HepG2 (cell line): Measurements from ENCODE around the gene PMPCB. TPM values are rescaled to one million over a fixed set of nuclear protein-coding genes. Genes with fewer than 3 reads are reported as not detected.

Experiments
- CSRNP1 ChIP-seq: sonication (generic); formaldehyde crosslinking; IDR thresholded peaks from 2 replicates; pipeline ENCODE4 v1.8.1; 2023; ENCODE audit warnings: mild to moderate bottlenecking, missing genetic modification reagents
- E2F1 ChIP-seq: sonication (generic); formaldehyde crosslinking; IDR thresholded peaks from 2 replicates; pipeline ENCODE4 v1.5.0; 2020; ENCODE audit warnings: missing genetic modification reagents
- GMEB1 ChIP-seq: sonication (generic); formaldehyde crosslinking; IDR thresholded peaks from 2 replicates; pipeline ENCODE4 v1.5.1; 2020; ENCODE audit warnings: missing genetic modification reagents, mild to moderate bottlenecking, borderline replicate concordance
- HOXA9 ChIP-seq: sonication (generic); formaldehyde crosslinking; IDR thresholded peaks from 2 replicates; pipeline ENCODE4 v1.8.1; 2022; ENCODE audit warnings: missing genetic modification reagents, mild to moderate bottlenecking, moderate library complexity, borderline replicate concordance
- MEIS2 ChIP-seq: sonication (generic); formaldehyde crosslinking; IDR thresholded peaks from 2 replicates; pipeline ENCODE4 v1.9.0; 2021; ENCODE audit warnings: mild to moderate bottlenecking, missing genetic modification reagents
- MLLT10 ChIP-seq: sonication (generic); formaldehyde crosslinking; IDR thresholded peaks from 2 replicates; pipeline ENCODE4 v1.4.0; 2020; ENCODE audit warnings: missing genetic modification reagents
- MYC ChIP-seq: sonication (generic); formaldehyde crosslinking; IDR thresholded peaks from 2 replicates; pipeline ENCODE4 v1.9.0; 2021; ENCODE audit warnings: missing genetic modification reagents, borderline replicate concordance
- NFIC ChIP-seq: IDR thresholded peaks from 2 replicates; pipeline ENCODE4 v1.6.1; 2012; ENCODE audit warnings: mild to moderate bottlenecking, low read length, inconsistent platforms
- NR2C2 ChIP-seq: sonication (generic); formaldehyde crosslinking; IDR thresholded peaks from 2 replicates; pipeline ENCODE4 v1.4.0; 2020; ENCODE audit warnings: missing genetic modification reagents, mild to moderate bottlenecking, moderate library complexity, borderline replicate concordance
- ZNF274 ChIP-seq: sonication (generic); formaldehyde crosslinking; IDR thresholded peaks from 2 replicates; pipeline ENCODE4 v1.5.1; 2020; ENCODE audit warnings: mild to moderate bottlenecking, missing genetic modification reagents
- ZNF275 ChIP-seq: sonication (generic); formaldehyde crosslinking; IDR thresholded peaks from 2 replicates; pipeline ENCODE4 v1.8.0; 2022; ENCODE audit warnings: missing genetic modification reagents, mild to moderate bottlenecking, inconsistent platforms, borderline replicate concordance
- ZNF549 ChIP-seq: sonication (generic); formaldehyde crosslinking; IDR thresholded peaks from 2 replicates; pipeline ENCODE4 v1.5.0; 2020; ENCODE audit warnings: missing genetic modification reagents
- ZNF562 ChIP-seq: sonication (generic); formaldehyde crosslinking; IDR thresholded peaks from 2 replicates; pipeline ENCODE4 v1.8.0; 2022; ENCODE audit warnings: missing genetic modification reagents, borderline replicate concordance
- ZNF850 ChIP-seq: sonication (generic); formaldehyde crosslinking; conservative IDR thresholded peaks from 2 replicates; pipeline ENCODE4 v1.9.0; 2021; ENCODE audit warnings: mild to moderate bottlenecking, missing genetic modification reagents
- ZNF891 ChIP-seq: sonication (generic); formaldehyde crosslinking; IDR thresholded peaks from 2 replicates; pipeline ENCODE4 v1.5.0; 2020; ENCODE audit warnings: mild to moderate bottlenecking, missing genetic modification reagents
- ZXDC ChIP-seq: sonication (generic); formaldehyde crosslinking; IDR thresholded peaks from 2 replicates; pipeline ENCODE4 v1.5.0; 2020; ENCODE audit warnings: mild to moderate bottlenecking, missing genetic modification reagents
- polyA plus RNA-seq, 8 experiments: library from polyadenylated mRNA; depleted of rRNA in 3 of 8; stranded (reverse) in 7 of 8; unstranded in 1 of 8; fragments of >200 nt; fragmentation: Illumina TruSeq in 4 of 8; extraction: Trizol in 4 of 8; gene quantifications; 2 replicates each; pipeline versions ENCODE4 v1.2.1 to v1.2.3, GENCODE V29; 2011 to 2016; ENCODE audit warnings: low read depth in 4 of 8, missing spikeins in 1 of 8, mixed read lengths in 1 of 8; ENCODE audit not compliant: insufficient read depth in 1 of 8
- total RNA-seq, 5 experiments: library from RNA; depleted of rRNA; stranded (reverse); fragments of >200 nt; fragmentation: Illumina TruSeq; extraction: Trizol; gene quantifications; 2 replicates each; pipeline ENCODE4 v1.2.3, GENCODE V29; 2016; ENCODE audit warnings: low read depth in 1 of 5

PMPCB gene
- total and polyA plus RNA-seq, 2 of the 13 experiments (the other 11 are each of a cell fraction or from before 2014, with no cell fraction given), result 80.8 to 124 TPM

GRCh38 chr7:103296901-103297836, at the start of gene PMPCB (continued):
- peak; percentile 86 for TF ChIP-seq ZNF275 (CRISPR knock-in tag)
- TF ChIP-seq HOXA9 (CRISPR knock-in tag), result peak; percentile 63; the same call in 1 of the 2 replicates
- TF ChIP-seq ZNF562 (CRISPR knock-in tag), result no peak
- TF ChIP-seq ZNF850 (CRISPR knock-in tag), result no peak
- no peak for TF ChIP-seq NFIC
- TF ChIP-seq MLLT10 (CRISPR knock-in tag), result no peak
- TF ChIP-seq ZNF274 (CRISPR knock-in tag), result peak; percentile 93
- TF ChIP-seq E2F1, result 0 out of 2 replicates have a peak, but pooled peaks have one; percentile 53
- TF ChIP-seq GMEB1 (CRISPR knock-in tag), result peak; percentile 68; the same call in 1 of the 2 replicates
- TF ChIP-seq MEIS2 (CRISPR knock-in tag), result peak; percentile 67; the same call in 1 of the 2 replicates
- TF ChIP-seq NR2C2, result peak; percentile 100
- TF ChIP-seq MYC (CRISPR knock-in tag), result peak; percentile 78; the same call in 1 of the 2 replicates
- no peak for TF ChIP-seq ZNF549 (CRISPR knock-in tag)
- TF ChIP-seq ZNF891 (CRISPR knock-in tag), result peak; percentile 94
- peak; percentile 71 for TF ChIP-seq CSRNP1 (CRISPR knock-in tag)
- TF ChIP-seq ZXDC, result peak; percentile 57
